IPS-NIHi7 (cell line): ENCODE data around the gene SPEM1.

ENCODE experiments used
- DNase-seq: peaks from one replicate; pipeline ENCODE4 v3.0.0; 2012; ENCODE audit warnings: mixed read lengths; ENCODE audit errors: extremely low spot score

Gene SPEM1

GRCh38 chr17:7418472-7419152 is 1.5 kb upstream of the SPEM1 start:
- DNase-seq, result no peak

- DNase-seq, result no peak
These were observed 1.1 kb downstream of the SPEM1 start for GRCh38 chr17:7421186-7421585.

- DNase-seq, result no peak
These were observed 3.6 kb downstream of the SPEM1 start for GRCh38 chr17:7423679-7424078.

- DNase-seq, result no peak
These were observed 5.2 kb downstream of the SPEM1 start, which contains the start of gene SPEM2 for GRCh38 chr17:7425316-7425715. Gene SPEM2, plus strand, starts transcription at chr17:7425616. Its CDS starts 73 bp downstream, at chr17:7425689.

- no peak for DNase-seq
These were observed 5.6 kb downstream of the SPEM1 start for GRCh38 chr17:7425756-7426155.

GRCh38 chr17:7426203-7426863 is 6.2 kb downstream of the SPEM1 start:
- no peak for DNase-seq

- DNase-seq, result no peak
These were observed 6.9 kb downstream of the SPEM1 start for GRCh38 chr17:7426896-7427489.

- DNase-seq, result no peak
These were observed 7.4 kb downstream of the SPEM1 start for GRCh38 chr17:7427549-7427948.

GRCh38 chr17:7428557-7428956 is 8.4 kb downstream of the SPEM1 start, which contains the start of gene SPEM3:
Gene SPEM3, plus strand, starts transcription at chr17:7428857. Its CDS starts 46 bp downstream, at chr17:7428903.
- DNase-seq, result no peak

- no peak for DNase-seq
These were observed 9.6 kb downstream of the SPEM1 start for GRCh38 chr17:7429722-7430121.

GRCh38 chr17:7431231-7431630 is 11.1 kb downstream of the SPEM1 start:
- no peak for DNase-seq

GRCh38 chr17:7432296-7432695 is 12.2 kb downstream of the SPEM1 start:
- no peak for DNase-seq

- peak; percentile 55 for DNase-seq
These were observed 15.8 kb downstream of the SPEM1 start for GRCh38 chr17:7435676-7436555.

GRCh38 chr17:7436556-7437368 is 16.6 kb downstream of the SPEM1 start:
- DNase-seq, result peak; percentile 76

GRCh38 chr17:7437369-7437863 is 17.3 kb downstream of the SPEM1 start:
- DNase-seq, result no peak

- DNase-seq, result peak; percentile 55
These were observed 18.0 kb downstream of the SPEM1 start for GRCh38 chr17:7437950-7438614.

- no peak for DNase-seq
These were observed 18.7 kb downstream of the SPEM1 start for GRCh38 chr17:7438656-7439460.

- no peak for DNase-seq
These were observed 19.5 kb downstream of the SPEM1 start, which contains the start of gene FGF11 for GRCh38 chr17:7439462-7440112. Gene FGF11, plus strand, starts transcription at chr17:7439512. Its CDS starts 109 bp downstream, at chr17:7439621.
